Neural crest cell (in vitro differentiated cells): ENCODE data around the gene HACD2. TPM values are rescaled to one million over a fixed set of nuclear protein-coding genes. Genes with fewer than 3 reads are reported as not detected.

ENCODE experiments used
- DNase-seq: peaks from one replicate; pipeline ENCODE4 v3.0.0; 2021; ENCODE audit warnings: low read depth, mixed read lengths, low spot score
- H3K27ac Mint-ChIP-seq: one replicate; pipeline ENCODE4 v1.8.0; 2021; ENCODE audit warnings: mild to moderate bottlenecking, mixed read lengths; ENCODE audit not compliant: unreplicated experiment
- H3K27me3 Mint-ChIP-seq: 2 replicates; pipeline ENCODE4 v1.8.0; 2021; ENCODE audit warnings: low read depth, mild to moderate bottlenecking, mixed read lengths
- H3K36me3 Mint-ChIP-seq: 2 replicates; pipeline ENCODE4 v1.8.0; 2021; ENCODE audit warnings: low read depth, mild to moderate bottlenecking, mixed read lengths
- H3K4me1 Mint-ChIP-seq: 2 replicates; pipeline ENCODE4 v1.8.0; 2021; ENCODE audit warnings: mixed read lengths
- H3K4me3 Mint-ChIP-seq: one replicate; pipeline ENCODE4 v1.8.0; 2021; ENCODE audit warnings: mild to moderate bottlenecking, mixed read lengths
- H3K9me3 Mint-ChIP-seq: 2 replicates; pipeline ENCODE4 v1.8.0; 2021; ENCODE audit warnings: mixed read lengths
- CTCF ChIP-seq: fragments of 200-600 bp; sonication (generic); conservative IDR thresholded peaks from 2 replicates; pipeline ENCODE4 v1.5.0; 2021; ENCODE audit warnings: antibody characterized with exemption, mild to moderate bottlenecking
- total RNA-seq: library from RNA; stranded (reverse); gene quantifications from 2 replicates; pipeline ENCODE4 v1.2.1, GENCODE V29; 2021

Gene HACD2
- total RNA-seq, 1 donor from 2014 or later = 26.5 TPM

GRCh38 chr3:123485551-123485950 is 99.3 kb downstream of the HACD2 start:
- no peaks in the 10 kb centered on the region for H3K27me3 Mint-ChIP-seq
- no peaks in the 10 kb centered on the region for H3K9me3 Mint-ChIP-seq
- no peak for DNase-seq
- no peak overlapping the region for H3K27ac Mint-ChIP-seq
- H3K4me1 Mint-ChIP-seq = no peaks in the 10 kb centered on the region
- no peaks in the 10 kb centered on the region for H3K36me3 Mint-ChIP-seq
- no peak overlapping the region for H3K4me3 Mint-ChIP-seq
- TF ChIP-seq CTCF = no peak

GRCh38 chr3:123483146-123483545 is 101.7 kb downstream of the HACD2 start:
- Mint-ChIP-seq H3K4me3 (no peak overlapping the region), H3K4me1 (no peaks in the 10 kb centered on the region), H3K27ac (no peak overlapping the region), H3K27me3 (no peaks in the 10 kb centered on the region), H3K36me3 (no peaks in the 10 kb centered on the region), H3K9me3 (no peaks in the 10 kb centered on the region)
- no peak for TF ChIP-seq CTCF
- no peak for DNase-seq

GRCh38 chr3:123481722-123482457 is 103.0 kb downstream of the HACD2 start:
- Mint-ChIP-seq H3K36me3 (no peaks in the 10 kb centered on the region), H3K4me1 (peaks cover 9% of the 10 kb centered on the region), H3K27me3 (no peaks in the 10 kb centered on the region), H3K27ac (no peak overlapping the region), H3K9me3 (no peaks in the 10 kb centered on the region), H3K4me3 (no peak overlapping the region)
- DNase-seq = no peak
- no peak for TF ChIP-seq CTCF

DNA sequence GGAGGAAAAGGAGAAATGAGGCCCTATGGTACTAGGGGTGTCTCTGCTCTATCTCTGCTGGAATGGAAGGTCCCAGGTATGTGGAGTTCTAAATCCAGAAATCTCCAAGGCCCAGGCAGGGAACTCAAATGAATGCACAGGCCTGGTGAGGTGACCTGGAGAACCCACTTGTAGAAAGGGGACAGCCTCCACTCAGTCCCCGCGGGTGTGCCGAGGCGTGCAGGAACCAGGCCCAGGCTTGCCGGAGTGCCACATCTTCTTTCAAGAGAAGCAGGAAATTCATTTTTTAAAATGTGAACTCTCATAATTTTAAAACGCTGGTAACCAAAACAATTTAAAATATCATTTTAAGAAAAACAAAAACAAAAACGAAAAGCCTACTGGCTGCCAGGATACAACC is 103.8 kb downstream of the HACD2 start:
- H3K4me3 Mint-ChIP-seq = no peak overlapping the region
- TF ChIP-seq CTCF = no peak
- DNase-seq = no peak
- H3K9me3 Mint-ChIP-seq = no peaks in the 10 kb centered on the region
- no peaks in the 10 kb centered on the region for H3K36me3 Mint-ChIP-seq
- no peaks in the 10 kb centered on the region for H3K27me3 Mint-ChIP-seq
- H3K27ac Mint-ChIP-seq = no peak overlapping the region
- H3K4me1 Mint-ChIP-seq = peaks cover 9% of the 10 kb centered on the region

GRCh38 chr3:123480428-123480827 is 104.4 kb downstream of the HACD2 start:
- Mint-ChIP-seq H3K4me1 (peaks cover 9% of the 10 kb centered on the region), H3K9me3 (no peaks in the 10 kb centered on the region), H3K27me3 (no peaks in the 10 kb centered on the region), H3K36me3 (no peaks in the 10 kb centered on the region), H3K4me3 (no peak overlapping the region), H3K27ac (no peak overlapping the region)
- no peak for DNase-seq
- TF ChIP-seq CTCF = no peak
